ENCODE data around the gene ACP2. TPM values are rescaled to one million over a fixed set of nuclear protein-coding genes. Genes with fewer than 3 reads are reported as not detected.

ACP2 gene
- total RNA-seq, 1 donor from 2014 or later: 54.8 TPM

- no peak for DNase-seq (ENCODE audit: extremely low spot score in 2 of 2)
- H3K36me3 ChIP-seq: peaks cover 0 to 13% of the 10 kb centered on the region in 2 donors
- TF ChIP-seq POLR2AphosphoS5 (IDR thresholded peaks at IDR 0.05; ENCODE audit: insufficient read depth in 1 of 2, low read depth in 1 of 2) (peak; percentile 22 to 55), CTCF (IDR thresholded peaks at IDR 0.05) (no peak)
- peak overlapping the region; percentile 46 to 71 for H3K4me3 ChIP-seq
- H3K27me3 ChIP-seq: no peaks in the 10 kb centered on the region
- intact Hi-C loops (cut with DNase I): loop anchor here (5.0 kb wide), 1 partner anchor 41 kb away; the partner anchor contains the start of gene NR1H3
- H3K27ac ChIP-seq: peak overlapping the region; percentile 97
- peaks cover 36% of the 10 kb centered on the region for H3K4me1 ChIP-seq
- no peaks in the 10 kb centered on the region for H3K9me3 ChIP-seq
Measured at GRCh38 chr11:47216121-47216798, 32.4 kb downstream of the ACP2 start.

GRCh38 chr11:47215366-47215910 is 33.2 kb downstream of the ACP2 start:
- no peaks in the 10 kb centered on the region for H3K27me3 ChIP-seq
- H3K36me3 ChIP-seq: peaks cover 0 to 13% of the 10 kb centered on the region in 2 donors
- H3K27ac ChIP-seq: peak overlapping the region; percentile 97
- H3K9me3 ChIP-seq: no peaks in the 10 kb centered on the region
- peak overlapping the region; percentile 46 to 71 for H3K4me3 ChIP-seq
- no peak for DNase-seq (ENCODE audit: extremely low spot score in 2 of 2)
- TF ChIP-seq POLR2A (IDR thresholded peaks at IDR 0.05): no peak
- TF ChIP-seq POLR2AphosphoS5 (IDR thresholded peaks at IDR 0.05; ENCODE audit: insufficient read depth in 1 of 2, low read depth in 1 of 2): no peak
- TF ChIP-seq CTCF (IDR thresholded peaks at IDR 0.05): no peak
- H3K4me1 ChIP-seq: peaks cover 36% of the 10 kb centered on the region
- intact Hi-C loops (cut with DNase I): loop anchor here (5.0 kb wide), 1 partner anchor 42 kb away; the partner anchor contains the start of gene NR1H3

GRCh38 chr11:47213950-47214565 is 34.6 kb downstream of the ACP2 start:
- no peaks in the 10 kb centered on the region for H3K27me3 ChIP-seq
- peak overlapping the region; percentile 97 for H3K27ac ChIP-seq
- H3K36me3 ChIP-seq: peaks cover 0 to 4% of the 10 kb centered on the region in 2 donors
- peak overlapping the region; percentile 46 to 71 for H3K4me3 ChIP-seq
- DNase-seq (ENCODE audit: extremely low spot score in 2 of 2): peak in 1 of 2 donors; percentile 96
- no peaks in the 10 kb centered on the region for H3K9me3 ChIP-seq
- intact Hi-C loops (cut with DNase I): loop anchor here (5.0 kb wide), 1 partner anchor 37 kb away; the partner anchor contains the start of gene ARFGAP2
- TF ChIP-seq POLR2AphosphoS5 (IDR thresholded peaks at IDR 0.05; ENCODE audit: insufficient read depth in 1 of 2, low read depth in 1 of 2) (peak in 1 of 2 donors; percentile 7), POLR2A (IDR thresholded peaks at IDR 0.05) (peak in 1 of 2 donors; percentile 48), CTCF (IDR thresholded peaks at IDR 0.05) (no peak)
- H3K4me1 ChIP-seq: peaks cover 36% of the 10 kb centered on the region

GRCh38 chr11:47212938-47213337 is 35.7 kb downstream of the ACP2 start:
- no peaks in the 10 kb centered on the region for H3K36me3 ChIP-seq

More at GRCh38 chr11:47212938-47213337, 35.7 kb downstream of the ACP2 start:
- TF ChIP-seq POLR2AphosphoS5 (IDR thresholded peaks at IDR 0.05; ENCODE audit: insufficient read depth in 1 of 2, low read depth in 1 of 2): no peak
- no peak for TF ChIP-seq CTCF (IDR thresholded peaks at IDR 0.05)
- no peak for TF ChIP-seq POLR2A (IDR thresholded peaks at IDR 0.05)
- intact Hi-C loops (cut with DNase I): loop anchor here (5.0 kb wide), 1 partner anchor 36 kb away; the partner anchor contains the start of gene ARFGAP2
- H3K27ac ChIP-seq: no peak overlapping the region
- H3K9me3 ChIP-seq: no peaks in the 10 kb centered on the region
- H3K4me1 ChIP-seq: peaks cover 33% of the 10 kb centered on the region
- no peak for DNase-seq (ENCODE audit: extremely low spot score in 2 of 2)
- H3K4me3 ChIP-seq: no peak overlapping the region
- H3K27me3 ChIP-seq: no peaks in the 10 kb centered on the region
